GM20000 (cell line): ENCODE results near the gene CRYAA.
"Not testable (repeated sequence)": the region's sequence is repeated elsewhere in the genome, so short reads cannot be mapped to it uniquely, and the experiment has no call there.

Experiments
- DNase-seq: peaks from one replicate; pipeline ENCODE4 v3.0.0; 2012; ENCODE audit warnings: low spot score
- TF ChIP-seq, protein P1 (sequence below): IDR thresholded peaks from 2 replicates; pipeline ENCODE4 v1.5.1; 2012; ENCODE audit warnings: mild to moderate bottlenecking, control low read depth; ENCODE audit errors: extremely low read depth, missing control alignments

CRYAA gene

DNA sequence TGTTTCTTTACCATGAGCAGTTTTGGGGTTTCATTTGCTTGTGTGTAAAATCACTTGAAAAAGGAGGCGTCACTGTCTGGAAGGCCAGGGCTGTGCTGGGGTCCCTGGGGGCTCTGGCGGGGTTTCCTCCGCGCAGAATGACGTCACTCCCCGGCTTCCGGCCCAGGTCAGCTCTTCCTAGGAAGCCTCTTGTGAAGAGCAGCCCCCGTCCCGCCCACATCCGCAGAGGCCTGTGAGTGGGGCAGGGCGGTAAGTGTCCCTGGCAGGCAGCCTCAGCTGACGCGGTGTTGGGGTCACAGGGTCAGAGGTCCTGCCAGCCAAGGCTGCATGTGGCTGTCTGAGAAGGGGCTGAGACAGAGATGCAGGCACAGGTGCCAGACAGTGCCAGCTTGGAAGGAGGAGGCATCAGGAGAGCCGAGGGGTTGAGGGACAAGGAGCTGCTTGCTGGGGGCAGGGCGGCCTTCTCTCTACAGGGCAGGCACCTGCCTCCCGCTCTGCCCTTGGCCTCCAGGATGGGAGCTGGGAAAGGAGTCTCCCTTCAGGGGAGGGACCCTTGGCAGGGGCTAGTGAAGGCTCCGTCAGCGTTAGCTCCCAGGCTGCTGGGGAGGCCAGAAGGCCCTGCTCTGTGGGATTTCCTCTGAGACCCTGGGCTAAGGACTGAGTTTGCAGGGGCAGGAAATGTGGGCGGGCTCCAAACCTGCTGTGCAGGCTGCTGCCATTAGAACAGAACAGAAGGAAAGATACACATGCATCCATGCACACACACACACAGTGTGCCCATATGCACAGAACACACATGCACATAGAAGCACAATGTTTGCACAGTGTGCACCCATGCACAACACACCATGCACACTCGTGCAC lies 8.5 kb downstream of the CRYAA start:
- DNase-seq, result not testable (repeated sequence)

DNA sequence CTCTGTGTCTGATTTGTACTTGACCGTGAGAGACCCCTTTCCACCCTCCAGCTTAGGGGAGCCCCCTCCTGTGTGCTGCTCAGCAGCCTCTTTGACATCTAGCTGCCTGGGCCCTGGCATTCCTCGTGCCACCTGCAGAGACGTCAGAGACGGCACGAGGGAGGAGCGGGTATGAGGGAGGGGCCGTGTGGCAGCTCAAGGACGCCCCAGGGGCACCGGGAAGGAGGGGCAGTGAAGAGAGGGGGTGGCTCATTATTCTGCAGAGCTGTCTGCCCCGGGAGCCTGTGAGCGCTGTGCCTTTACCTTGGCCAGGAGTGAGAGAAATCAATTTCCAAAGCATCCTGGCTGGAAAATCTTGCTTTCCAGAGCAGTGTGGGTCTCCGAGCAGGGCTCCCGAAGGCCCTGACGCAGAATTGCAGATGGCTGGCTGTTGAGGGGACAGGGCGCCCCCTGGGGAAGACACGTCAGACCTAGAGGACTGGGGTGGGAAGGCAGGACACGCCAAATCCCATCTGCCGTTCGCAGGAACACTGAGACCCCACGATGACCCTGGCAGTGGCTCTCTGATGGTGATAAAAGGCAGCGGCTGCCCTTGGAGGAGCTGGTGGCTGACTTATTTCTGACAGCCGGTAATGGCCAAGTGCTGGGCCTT lies 9.5 kb downstream of the CRYAA start:
- not testable (repeated sequence) for DNase-seq

GRCh38 chr21:43181033-43181432 lies 12.2 kb downstream of the CRYAA start:
- not testable (repeated sequence) for DNase-seq

DNA sequence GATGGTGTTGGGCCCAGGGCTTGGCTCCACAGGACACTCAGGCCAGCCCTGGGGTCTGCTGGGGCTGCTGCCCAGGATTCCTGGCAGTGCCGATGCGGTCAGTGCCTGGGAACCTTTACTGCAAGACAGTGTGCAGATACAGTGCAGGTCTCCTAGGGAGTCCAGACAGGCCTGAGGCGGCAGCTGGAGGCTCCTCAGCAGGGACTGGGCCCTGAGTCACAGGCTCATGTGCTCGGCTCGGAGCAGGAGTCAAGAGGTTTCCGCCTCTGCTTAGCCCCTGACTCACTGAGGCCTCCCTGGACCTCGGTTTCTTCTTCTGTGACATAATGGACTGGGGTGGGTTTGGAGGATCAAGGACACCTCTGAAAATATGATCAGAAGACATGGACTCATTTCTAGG lies 18.5 kb downstream of the CRYAA start:
- DNase-seq, result not testable (repeated sequence)

DNA sequence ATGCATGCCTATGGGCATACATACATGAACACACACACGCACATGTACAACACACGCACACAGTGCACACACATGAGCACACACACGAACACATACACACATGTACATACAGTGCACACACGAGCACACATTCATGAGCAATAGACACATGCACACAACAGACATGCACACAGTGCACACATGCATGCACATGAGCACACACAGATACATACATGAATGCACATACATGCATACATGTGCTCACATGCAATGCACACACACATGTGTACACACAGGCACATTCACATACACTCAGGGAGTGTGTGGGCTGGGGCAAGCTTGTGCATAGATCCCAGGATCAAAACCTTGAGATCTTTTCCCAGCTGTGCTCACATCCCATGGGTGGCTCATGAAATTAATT lies 18.9 kb downstream of the CRYAA start:
- TF ChIP-seq, protein P1, sequence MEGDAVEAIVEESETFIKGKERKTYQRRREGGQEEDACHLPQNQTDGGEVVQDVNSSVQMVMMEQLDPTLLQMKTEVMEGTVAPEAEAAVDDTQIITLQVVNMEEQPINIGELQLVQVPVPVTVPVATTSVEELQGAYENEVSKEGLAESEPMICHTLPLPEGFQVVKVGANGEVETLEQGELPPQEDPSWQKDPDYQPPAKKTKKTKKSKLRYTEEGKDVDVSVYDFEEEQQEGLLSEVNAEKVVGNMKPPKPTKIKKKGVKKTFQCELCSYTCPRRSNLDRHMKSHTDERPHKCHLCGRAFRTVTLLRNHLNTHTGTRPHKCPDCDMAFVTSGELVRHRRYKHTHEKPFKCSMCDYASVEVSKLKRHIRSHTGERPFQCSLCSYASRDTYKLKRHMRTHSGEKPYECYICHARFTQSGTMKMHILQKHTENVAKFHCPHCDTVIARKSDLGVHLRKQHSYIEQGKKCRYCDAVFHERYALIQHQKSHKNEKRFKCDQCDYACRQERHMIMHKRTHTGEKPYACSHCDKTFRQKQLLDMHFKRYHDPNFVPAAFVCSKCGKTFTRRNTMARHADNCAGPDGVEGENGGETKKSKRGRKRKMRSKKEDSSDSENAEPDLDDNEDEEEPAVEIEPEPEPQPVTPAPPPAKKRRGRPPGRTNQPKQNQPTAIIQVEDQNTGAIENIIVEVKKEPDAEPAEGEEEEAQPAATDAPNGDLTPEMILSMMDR, result no peak
- no peak for DNase-seq

GRCh38 chr21:43188181-43188580 lies 19.4 kb downstream of the CRYAA start:
- no peak for DNase-seq
- TF ChIP-seq, protein P1, result no peak

DNA sequence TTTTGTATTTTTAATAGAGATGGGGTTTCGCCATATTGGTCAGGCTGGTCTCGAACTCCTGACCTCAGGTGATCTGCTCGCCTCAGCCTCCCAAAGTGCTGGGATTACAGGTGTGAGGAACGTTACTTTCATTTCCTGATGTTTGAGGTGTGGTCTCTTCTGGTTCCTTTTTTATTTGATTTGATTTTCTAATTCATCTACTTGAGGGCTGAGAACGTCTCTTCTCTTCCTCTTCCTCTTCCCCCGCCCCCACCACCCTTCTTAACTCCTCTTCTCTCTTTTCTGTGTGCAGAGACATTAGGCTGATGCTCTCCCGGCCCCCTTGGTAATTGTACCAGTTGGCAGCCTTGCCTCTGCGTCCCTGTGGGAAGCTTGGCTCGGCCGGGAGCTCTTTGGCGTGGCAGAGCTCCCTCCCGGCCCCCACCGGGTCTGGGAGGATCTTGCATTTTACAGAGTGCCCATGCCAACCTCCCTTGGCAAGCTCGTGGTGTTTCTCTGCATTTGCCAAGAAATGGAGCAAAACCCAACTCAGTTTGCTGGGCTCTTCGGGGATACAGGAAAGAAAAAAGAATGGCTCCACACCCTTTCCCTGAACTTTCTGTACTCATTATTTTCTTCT lies 19.9 kb downstream of the CRYAA start:
- DNase-seq, result no peak
- TF ChIP-seq, protein P1, result no peak

- TF ChIP-seq, protein P1, result no peak
These were observed 21.1 kb downstream of the CRYAA start for GRCh38 chr21:43189936-43190335.

DNA sequence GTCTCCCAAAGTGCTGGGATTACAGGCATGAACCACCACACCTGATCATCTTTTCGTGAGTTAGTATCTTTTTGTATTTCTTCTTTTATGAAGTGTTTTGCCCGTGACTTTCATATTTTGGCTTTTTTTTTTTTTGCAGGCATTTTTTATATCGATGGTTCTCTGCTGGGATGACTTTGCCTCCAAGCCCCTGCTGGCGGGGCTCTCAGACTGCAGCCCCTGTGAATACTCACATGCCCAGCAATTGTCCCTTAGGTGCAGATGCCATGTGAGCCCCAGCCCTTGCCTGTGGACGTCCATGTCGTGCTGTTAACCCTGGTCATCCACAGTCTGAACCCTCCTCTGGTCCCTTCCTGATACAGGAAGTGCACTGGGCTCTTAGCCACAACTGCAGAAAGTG lies 21.7 kb downstream of the CRYAA start:
- TF ChIP-seq, protein P1, result no peak
- no peak for DNase-seq

More at GRCh38 chr21:43189936-43190335, 21.1 kb downstream of the CRYAA start:
- no peak for DNase-seq
